Measurements from ENCODE around the gene TRIM44. TPM values are rescaled to one million over a fixed set of nuclear protein-coding genes. Genes with fewer than 3 reads are reported as not detected.

The TRIM44 gene
- total RNA-seq, 1 donor from 2014 or later: 53.3 TPM

DNA sequence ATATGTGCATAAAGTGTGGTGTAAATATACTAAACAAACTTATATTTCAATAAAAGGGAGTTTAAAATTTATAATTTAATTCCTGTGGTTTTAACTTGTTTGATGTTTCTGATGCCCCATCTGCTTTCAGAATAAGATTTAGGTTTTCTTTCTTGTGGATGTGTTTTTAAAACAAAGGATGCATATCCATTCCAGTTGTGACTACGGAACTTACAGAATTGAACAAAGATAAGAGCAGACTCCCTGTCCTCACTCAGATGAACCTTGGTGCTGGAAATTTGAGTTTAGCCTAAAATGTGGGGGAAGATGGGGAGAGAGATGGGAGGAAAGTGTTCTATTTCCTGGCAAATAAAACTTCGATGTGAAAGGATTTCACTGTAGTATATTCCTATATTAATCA is 41.8 kb upstream of the TRIM44 start:
- no peaks in the 10 kb centered on the region for H3K36me3 Mint-ChIP-seq (ENCODE audit: unreplicated experiment)
- peaks cover 15% of the 10 kb centered on the region for H3K27me3 Mint-ChIP-seq (ENCODE audit: unreplicated experiment)
- H3K4me1 Mint-ChIP-seq (ENCODE audit: low read depth, unreplicated experiment): peaks cover 37% of the 10 kb centered on the region
- TF ChIP-seq, protein P1, sequence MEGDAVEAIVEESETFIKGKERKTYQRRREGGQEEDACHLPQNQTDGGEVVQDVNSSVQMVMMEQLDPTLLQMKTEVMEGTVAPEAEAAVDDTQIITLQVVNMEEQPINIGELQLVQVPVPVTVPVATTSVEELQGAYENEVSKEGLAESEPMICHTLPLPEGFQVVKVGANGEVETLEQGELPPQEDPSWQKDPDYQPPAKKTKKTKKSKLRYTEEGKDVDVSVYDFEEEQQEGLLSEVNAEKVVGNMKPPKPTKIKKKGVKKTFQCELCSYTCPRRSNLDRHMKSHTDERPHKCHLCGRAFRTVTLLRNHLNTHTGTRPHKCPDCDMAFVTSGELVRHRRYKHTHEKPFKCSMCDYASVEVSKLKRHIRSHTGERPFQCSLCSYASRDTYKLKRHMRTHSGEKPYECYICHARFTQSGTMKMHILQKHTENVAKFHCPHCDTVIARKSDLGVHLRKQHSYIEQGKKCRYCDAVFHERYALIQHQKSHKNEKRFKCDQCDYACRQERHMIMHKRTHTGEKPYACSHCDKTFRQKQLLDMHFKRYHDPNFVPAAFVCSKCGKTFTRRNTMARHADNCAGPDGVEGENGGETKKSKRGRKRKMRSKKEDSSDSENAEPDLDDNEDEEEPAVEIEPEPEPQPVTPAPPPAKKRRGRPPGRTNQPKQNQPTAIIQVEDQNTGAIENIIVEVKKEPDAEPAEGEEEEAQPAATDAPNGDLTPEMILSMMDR (IDR thresholded peaks at IDR 0.05; ENCODE audit: partially characterized antibody, unreplicated experiment): no peak
- H3K9me3 Mint-ChIP-seq (ENCODE audit: unreplicated experiment): peaks cover 20% of the 10 kb centered on the region
- peak overlapping the region; percentile 89 for H3K27ac Mint-ChIP-seq (ENCODE audit: unreplicated experiment)
- no peak for DNase-seq
- peak overlapping the region; percentile 90 for H3K4me3 Mint-ChIP-seq (ENCODE audit: unreplicated experiment)

DNA sequence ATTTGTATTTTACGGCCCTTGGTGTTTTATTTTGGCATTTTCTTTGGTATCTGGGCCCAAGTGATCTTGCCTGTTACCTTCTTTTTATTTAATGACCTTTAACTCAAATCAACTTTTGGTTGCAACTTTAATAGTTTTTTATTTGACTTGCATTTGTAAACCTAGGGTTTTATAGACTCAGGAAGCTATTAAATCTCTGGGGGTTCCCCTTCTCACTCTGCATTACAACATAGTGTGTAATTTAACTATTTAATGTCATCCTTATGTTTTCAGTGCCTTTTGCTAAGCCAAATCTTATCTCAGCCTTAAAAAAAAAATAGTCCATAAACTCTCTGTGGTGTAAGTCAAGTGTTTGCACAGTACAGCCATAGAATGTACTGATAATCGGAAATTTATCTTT is 41.0 kb upstream of the TRIM44 start:
- H3K4me1 Mint-ChIP-seq (ENCODE audit: low read depth, unreplicated experiment): peaks cover 36% of the 10 kb centered on the region
- no peaks in the 10 kb centered on the region for H3K36me3 Mint-ChIP-seq (ENCODE audit: unreplicated experiment)
- TF ChIP-seq, protein P1 (IDR thresholded peaks at IDR 0.05; ENCODE audit: partially characterized antibody, unreplicated experiment): no peak
- DNase-seq: no peak
- peak overlapping the region; percentile 90 for H3K4me3 Mint-ChIP-seq (ENCODE audit: unreplicated experiment)
- peaks cover 15% of the 10 kb centered on the region for H3K27me3 Mint-ChIP-seq (ENCODE audit: unreplicated experiment)
- H3K27ac Mint-ChIP-seq (ENCODE audit: unreplicated experiment): peak overlapping the region; percentile 89
- peaks cover 20% of the 10 kb centered on the region for H3K9me3 Mint-ChIP-seq (ENCODE audit: unreplicated experiment)

DNA sequence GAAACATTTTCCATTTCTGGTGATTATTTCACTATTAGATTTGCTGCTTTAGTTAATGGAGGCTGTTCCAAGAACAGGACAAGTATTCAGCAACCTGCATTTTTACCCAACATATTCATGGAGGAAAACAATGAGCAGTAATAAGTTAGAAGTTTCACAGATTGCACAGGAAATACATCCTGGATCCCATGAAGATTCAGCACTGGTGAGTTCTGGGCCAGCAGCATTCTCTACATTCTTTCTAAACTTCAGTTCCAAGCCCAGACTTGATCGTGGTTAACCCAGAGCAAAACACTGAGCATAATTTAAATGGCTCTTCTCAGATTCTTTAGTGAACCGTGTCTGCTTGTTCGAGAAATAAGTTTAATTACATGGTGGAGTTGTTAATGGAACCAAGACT is 40.5 kb upstream of the TRIM44 start:
- Mint-ChIP-seq H3K9me3 (ENCODE audit: unreplicated experiment) (peaks cover 16% of the 10 kb centered on the region), H3K4me3 (ENCODE audit: unreplicated experiment) (peak overlapping the region; percentile 90), H3K4me1 (ENCODE audit: low read depth, unreplicated experiment) (peaks cover 35% of the 10 kb centered on the region), H3K36me3 (ENCODE audit: unreplicated experiment) (no peaks in the 10 kb centered on the region), H3K27me3 (ENCODE audit: unreplicated experiment) (peaks cover 16% of the 10 kb centered on the region), H3K27ac (ENCODE audit: unreplicated experiment) (no peak overlapping the region)
- DNase-seq: no peak
- TF ChIP-seq, protein P1 (IDR thresholded peaks at IDR 0.05; ENCODE audit: partially characterized antibody, unreplicated experiment): no peak

DNA sequence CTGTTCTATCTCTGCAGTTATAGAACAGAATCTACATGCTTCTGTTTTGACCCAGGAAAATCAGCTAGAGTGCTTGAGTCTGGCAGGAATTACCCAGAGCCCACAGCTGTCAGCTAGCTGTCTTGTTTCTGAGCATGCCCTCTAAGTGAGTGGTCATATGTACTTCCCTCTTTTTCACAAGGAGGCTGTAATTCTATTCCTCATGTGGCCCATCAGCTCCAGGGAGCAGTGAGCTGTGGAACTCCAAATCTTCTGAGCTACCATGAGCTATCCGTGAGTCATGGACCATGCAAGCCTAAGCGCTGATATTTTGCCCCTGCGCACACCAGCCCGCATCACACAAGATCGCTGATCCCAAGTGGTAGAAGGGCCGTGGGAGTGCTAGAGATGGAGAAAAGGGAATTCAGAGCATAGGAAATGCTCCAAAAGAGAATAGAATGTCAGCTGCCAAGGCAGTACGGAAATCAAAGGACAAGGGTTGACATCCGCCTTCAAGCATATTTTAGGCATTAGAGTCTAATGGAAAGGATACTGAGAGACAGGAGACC is 38.9 kb upstream of the TRIM44 start:
- peak; percentile 17 for DNase-seq
- H3K9me3 Mint-ChIP-seq (ENCODE audit: unreplicated experiment): peaks cover 8% of the 10 kb centered on the region
- no peaks in the 10 kb centered on the region for H3K36me3 Mint-ChIP-seq (ENCODE audit: unreplicated experiment)
- peak overlapping the region; percentile 86 for H3K27ac Mint-ChIP-seq (ENCODE audit: unreplicated experiment)
- TF ChIP-seq, protein P1 (IDR thresholded peaks at IDR 0.05; ENCODE audit: partially characterized antibody, unreplicated experiment): no peak
- peaks cover 10% of the 10 kb centered on the region for H3K27me3 Mint-ChIP-seq (ENCODE audit: unreplicated experiment)
- peak overlapping the region; percentile 11 for H3K4me3 Mint-ChIP-seq (ENCODE audit: unreplicated experiment)
- H3K4me1 Mint-ChIP-seq (ENCODE audit: low read depth, unreplicated experiment): peaks cover 30% of the 10 kb centered on the region

DNA sequence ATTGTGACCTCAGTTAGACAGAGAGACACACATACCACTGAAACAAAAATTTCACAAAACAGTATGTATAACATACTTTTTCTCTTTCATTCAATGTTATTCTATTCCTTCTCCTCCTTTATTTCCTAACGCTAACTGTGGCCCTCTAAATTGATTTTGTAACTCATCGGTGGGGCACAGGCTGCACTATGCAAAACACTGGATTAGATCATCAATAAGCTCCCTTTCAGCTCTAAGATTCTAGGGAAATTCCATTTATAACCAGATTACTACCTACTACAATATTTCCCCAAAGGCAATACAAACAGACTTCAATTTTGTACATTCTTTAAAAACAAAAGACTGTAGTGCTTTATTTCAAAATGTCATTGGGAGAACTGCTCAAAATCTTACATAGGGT is 38.3 kb upstream of the TRIM44 start:
- no peak for DNase-seq
- H3K9me3 Mint-ChIP-seq (ENCODE audit: unreplicated experiment): peaks cover 8% of the 10 kb centered on the region
- H3K27ac Mint-ChIP-seq (ENCODE audit: unreplicated experiment): peak overlapping the region; percentile 7
- no peak overlapping the region for H3K4me3 Mint-ChIP-seq (ENCODE audit: unreplicated experiment)
- TF ChIP-seq, protein P1 (IDR thresholded peaks at IDR 0.05; ENCODE audit: partially characterized antibody, unreplicated experiment): no peak
- no peaks in the 10 kb centered on the region for H3K36me3 Mint-ChIP-seq (ENCODE audit: unreplicated experiment)
- H3K4me1 Mint-ChIP-seq (ENCODE audit: low read depth, unreplicated experiment): peaks cover 30% of the 10 kb centered on the region
- peaks cover 10% of the 10 kb centered on the region for H3K27me3 Mint-ChIP-seq (ENCODE audit: unreplicated experiment)

All from glutamatergic neuron (in vitro differentiated cells).